HG02885 (cell line): ENCODE results near the gene ACTG2.
A peak's percentile ranks its signal among the peaks of the same experiment; 100 is the strongest.
"Not testable (repeated sequence)": the region's sequence is repeated elsewhere in the genome, so short reads cannot be mapped to it uniquely, and the experiment has no call there.

ENCODE experiments used
- ATAC-seq: cut with Tn5 transposase; IDR thresholded peaks from one replicate; pipeline ENCODE4 v1.9.1; 2021; ENCODE audit warnings: mild to moderate bottlenecking; ENCODE audit not compliant: unreplicated experiment, poor library complexity

The ACTG2 gene

DNA sequence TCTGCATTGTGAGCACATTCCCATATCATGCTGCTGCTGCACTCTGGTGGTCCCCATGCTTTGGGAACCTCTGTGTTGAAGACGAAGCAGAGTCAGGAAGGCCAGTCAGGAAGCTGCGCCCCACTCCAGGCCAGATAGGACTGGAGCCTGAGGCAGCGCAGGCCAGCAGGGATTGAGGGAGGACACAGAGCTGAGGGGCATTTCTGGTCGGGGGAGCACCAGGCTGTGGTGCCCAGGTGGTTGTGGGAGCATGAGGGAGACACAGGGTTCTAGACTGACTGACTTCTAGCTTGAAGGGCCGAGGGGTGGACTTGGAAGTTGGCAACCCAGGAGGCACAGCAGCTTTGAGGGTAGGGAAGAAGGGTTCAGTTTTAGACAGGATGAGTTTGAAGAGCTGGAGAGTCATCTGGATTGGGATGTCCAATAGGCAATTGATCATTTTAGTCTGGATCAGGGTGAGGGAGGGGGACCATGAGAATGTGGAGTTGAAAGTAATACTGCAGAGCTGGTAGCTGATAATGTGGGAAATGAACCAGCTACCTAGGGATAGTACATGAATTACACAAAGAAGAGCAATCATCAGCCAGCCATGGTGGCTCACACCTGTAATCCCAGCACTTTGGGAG is 1.4 kb upstream of the ACTG2 start:
- ATAC-seq: no peak

DNA sequence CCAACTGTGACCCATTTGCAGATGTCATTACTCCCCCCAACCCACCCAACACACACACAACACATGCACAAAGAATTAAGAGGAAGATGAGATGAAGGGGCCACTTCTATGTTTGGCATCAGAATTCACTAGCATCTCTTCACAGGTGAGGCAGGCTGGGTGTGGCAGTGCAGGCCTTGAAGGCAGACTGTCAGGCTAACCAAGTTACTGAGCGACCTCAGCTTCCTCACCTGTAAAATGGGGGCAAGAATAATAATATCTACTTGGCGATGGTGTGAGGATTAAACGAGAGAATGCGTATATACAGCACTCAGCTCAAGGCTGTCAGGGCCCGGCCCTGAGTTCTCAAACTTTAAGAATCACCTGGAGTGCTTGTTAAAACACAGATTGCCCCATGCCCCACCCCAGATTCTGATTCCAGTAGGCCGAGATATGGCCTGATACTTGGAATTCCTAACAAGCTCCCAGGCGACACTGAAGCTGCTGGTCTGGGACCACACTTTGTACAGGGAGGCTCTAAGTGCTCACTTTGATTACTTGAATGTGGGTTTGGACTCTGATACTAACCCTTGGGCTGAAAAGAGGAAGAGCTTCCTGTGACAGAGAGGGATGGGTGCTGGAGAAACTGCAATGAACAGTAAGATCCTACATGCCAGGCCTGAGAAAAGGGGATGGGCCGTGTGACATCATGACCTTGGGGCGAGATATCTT is 1.1 kb downstream of the ACTG2 start:
- ATAC-seq: no peak

DNA sequence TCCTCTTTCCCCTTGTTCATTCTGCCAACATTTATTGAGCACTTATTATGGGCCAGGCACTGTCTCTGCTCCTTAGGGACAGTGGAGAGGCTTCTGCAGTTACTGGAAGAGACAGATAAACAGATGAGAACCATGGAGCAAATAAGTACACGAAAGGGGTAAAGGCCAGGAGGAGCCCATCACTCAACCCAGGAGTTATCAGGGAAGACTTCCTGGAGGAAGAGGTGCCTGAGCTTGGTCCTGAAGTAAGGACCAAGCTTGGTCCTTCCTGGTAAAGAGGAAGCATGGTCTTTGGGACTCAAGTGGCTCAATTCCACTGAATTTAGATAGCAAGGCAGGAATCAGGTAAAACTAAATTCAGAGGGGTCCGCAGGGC is 1.7 kb downstream of the ACTG2 start:
- ATAC-seq: no peak

DNA sequence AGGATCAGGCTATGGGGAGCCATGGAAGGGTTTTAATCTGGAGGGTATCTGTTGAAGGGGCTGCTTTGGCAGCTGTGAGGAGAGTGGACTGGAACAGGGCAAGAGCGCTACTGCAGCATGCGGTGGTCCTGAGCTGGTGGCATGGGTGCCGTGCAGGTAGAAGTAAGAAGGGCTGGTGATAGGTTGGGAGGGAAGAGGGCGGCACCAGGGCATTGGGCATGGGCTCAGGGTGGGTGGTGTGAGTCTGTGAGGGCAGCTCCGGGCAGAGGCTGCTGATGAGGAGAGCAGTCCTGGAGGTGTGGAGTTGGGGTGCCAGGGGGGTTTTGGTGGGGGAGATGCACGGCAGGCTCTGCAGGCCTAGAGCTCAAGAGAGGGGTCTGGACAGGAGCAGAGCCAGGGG is 2.1 kb downstream of the ACTG2 start:
- no peak for ATAC-seq

DNA sequence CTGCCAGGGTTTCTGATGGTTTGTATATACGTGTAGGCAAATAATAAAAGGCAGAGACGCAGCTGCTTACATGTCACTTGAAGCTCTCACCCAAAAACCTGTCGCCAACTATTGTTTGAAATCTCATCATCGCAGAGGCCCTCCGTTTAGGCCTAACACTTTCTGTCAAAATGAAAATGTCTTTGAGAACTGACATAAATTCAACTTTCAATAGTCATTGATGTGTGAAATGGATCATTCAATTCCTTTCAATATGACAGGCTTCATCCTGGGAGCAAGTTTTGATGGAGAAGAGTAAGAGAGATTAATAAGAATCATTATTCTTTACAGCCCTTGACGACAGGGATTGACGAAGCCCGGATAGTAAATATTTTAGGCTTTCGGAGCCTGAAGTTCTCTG is 2.7 kb downstream of the ACTG2 start:
- no peak for ATAC-seq

DNA sequence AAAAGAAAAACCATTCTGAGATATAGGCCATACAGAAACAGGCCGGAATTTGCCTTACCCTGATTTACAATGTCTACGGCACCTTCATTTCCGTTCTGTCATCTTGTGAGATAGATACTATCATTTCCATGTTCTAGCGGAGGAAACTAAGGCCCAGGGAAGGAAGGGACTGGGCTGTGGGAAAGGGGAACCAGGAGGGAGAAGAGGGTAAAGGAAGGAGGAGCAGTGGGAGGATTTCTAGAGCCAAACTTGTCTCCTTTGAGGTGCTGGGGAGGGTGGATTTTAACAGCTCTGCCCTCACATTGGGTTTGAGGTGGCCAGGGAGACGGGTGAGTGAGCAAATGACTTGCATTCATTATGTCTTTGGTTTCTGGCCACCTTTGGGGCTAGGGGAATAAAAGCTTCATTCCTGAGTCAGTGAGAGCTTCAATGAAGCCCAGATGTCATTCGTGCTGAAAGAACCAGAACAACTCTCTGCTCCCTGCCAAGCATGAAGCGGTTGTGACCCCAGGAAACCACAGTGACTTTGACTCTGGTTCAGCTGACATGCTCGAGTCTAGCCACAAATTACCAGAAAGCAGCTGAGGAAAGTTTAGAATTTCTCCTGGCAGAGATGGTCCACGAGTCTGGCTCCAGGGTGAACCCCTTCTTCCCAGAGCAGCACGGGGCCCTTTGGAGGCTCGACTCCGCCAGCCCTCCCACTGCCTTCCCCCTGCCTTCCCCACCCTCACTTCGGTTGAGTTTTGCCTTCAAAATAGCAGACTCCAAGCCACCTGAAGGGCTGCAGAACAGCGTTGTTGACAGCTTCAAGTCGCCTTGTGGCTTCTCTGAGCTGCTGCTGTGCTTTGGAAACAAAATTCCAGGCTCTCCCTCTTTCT is 3.8 kb downstream of the ACTG2 start:
- ATAC-seq: no peak

DNA sequence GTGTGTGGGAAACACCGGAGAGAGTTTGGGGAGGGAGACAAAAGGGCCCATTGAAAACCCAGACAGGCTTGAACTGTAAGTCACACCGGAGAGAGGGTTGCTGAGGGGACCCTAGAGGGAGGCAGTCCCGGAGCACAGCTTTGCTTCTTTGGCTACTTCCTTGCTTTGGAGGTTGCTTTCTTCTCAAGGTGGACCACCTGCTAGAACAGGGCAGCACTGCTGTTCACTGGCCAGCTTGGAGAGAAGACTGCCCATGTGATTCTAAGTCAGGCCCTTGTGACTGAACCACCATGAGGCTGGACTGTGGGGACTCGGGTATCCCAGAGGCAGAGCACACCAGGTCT is 4.4 kb downstream of the ACTG2 start:
- no peak for ATAC-seq

DNA sequence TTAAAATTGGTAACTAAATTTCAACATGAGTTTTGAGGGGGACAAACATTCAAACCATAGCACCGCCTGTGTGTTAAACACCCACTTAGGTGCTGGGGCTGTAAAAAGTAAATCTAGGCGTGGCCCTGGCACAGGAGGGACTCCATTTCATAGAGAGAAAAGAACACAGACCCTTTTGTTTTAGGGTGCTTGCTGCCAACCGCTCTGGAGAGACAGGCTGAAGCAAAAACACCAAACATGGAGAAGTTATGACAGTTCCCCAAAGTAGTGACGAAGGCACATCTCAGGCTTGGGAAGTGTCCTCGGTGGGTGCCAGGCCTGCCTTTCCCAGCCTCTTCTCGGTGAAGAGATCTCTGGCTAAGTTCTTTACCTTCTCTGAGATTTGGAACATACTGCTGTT is 5.1 kb downstream of the ACTG2 start:
- ATAC-seq: no peak

DNA sequence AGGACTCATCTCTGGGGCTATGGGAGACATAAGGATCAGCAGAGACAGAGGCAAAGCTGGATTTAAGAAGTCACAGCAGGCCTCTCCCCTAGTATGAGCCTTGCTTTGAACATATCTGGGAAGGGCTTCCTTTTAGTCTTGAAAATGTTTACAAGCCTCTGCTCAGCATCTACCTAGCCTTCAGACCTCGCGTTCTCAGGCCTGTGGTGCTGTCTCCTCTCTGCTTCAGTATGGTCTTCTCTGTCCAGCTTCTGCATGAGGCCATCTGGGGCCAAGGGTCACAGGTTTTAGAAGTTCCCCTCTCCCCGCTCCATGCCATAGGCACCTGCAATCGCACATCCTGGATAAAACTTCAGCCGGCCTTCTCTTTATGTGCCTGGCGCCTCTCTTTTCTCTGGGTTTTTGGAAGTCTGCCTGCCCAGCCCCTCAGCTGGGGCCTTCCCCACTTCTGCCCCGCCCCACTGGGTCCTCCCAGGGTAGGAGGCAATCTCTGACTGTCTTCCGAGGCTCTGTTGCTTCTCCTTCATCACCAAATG is 7.1 kb downstream of the ACTG2 start:
- no peak for ATAC-seq

DNA sequence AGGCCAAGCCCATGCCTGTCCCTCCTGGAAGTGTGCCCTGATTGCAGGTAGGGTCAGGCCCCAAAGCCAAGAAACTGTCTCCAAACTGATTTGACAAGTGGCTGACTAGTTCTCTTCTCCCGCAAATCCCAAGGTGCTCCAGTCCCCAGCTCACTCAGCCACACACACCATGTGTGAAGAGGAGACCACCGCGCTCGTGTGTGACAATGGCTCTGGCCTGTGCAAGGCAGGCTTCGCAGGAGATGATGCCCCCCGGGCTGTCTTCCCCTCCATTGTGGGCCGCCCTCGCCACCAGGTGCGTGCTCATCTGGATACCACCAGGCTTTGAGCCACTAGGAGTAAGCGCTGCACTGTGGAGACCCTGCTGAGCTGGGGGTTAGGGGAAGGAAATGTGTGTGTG is 8.3 kb downstream of the ACTG2 start:
- no peak for ATAC-seq

DNA sequence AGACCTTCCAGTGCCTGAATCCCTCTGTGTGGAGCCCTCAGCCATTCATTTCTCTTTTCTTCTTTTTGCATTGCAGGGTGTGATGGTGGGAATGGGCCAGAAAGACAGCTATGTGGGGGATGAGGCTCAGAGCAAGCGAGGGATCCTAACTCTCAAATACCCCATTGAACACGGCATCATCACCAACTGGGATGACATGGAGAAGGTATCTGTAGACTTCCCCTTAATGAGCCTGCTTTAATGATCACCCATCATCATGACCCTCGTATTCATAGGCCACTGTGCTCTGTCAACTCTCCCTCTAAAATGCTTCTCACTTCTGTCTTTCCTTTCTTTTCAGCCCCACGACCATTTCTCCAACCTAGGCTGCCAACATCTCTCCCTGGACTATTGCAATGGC is 9.5 kb downstream of the ACTG2 start:
- ATAC-seq: no peak

DNA sequence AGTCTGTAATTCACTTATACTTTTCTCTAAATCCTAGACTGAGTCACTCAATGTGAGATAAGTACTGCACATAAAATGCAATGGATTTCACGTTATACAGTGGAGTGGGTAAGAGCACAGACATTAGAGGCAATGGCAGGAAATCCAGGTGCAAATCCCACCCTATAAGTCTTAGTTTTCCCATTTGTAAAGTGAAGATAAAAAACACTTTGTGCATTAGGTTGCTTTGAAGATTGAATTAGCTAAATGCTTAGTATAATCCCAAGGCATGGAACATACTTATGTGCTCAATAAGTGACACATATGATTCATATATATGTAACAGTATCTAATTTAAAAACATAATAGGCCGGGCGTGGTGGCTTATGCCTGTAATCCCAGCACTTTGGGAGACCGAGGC is 10.5 kb downstream of the ACTG2 start:
- ATAC-seq: no peak

DNA sequence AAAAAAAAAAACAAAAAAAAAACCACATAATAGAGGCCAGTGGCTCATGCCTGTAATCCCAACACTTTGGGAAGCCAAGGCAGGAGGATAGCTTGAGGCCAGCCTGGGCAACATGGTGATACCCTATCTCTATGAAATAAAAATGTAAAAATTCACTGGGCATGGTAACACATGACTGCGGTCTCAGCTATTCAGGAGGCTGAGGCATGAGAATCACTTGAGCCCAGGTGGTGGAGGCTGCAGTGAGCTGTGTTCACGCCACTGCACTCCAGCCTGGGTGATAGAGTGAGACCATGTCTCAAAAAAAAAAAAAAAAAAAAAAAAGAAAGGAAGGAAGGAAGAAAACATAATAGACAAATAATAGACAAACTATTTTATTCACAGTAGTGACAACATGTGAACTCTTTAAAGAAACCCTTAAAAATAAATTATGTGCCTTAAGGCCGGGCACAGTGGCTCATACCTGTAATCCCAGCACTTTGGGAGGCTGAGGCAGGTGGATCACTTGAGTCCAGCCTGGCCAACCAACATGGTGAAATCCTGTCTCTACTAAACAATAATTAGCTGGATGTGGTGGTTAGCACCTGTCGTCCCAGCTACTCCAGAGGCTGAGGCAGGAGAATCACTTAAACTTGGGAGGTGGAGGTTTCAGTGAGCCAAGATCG is 11.3 kb downstream of the ACTG2 start:
- not testable (repeated sequence) for ATAC-seq

DNA sequence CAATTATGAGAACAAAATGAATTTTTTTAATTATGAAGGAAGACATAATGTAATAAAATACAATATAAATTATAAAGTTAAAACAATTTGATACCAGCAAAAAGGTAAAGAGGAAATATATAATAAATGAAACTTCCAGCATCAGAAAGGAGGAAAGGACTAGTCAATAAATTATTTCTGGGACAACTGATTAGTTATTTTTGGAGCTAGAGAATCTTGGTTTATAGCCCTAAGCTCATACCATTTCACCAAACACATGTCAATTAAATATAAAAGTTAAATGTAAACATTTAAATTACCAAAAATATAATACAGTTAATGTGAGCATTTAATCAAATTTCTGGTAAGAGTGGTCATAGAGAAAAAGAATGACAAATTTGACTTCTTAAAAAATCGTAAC is 12.1 kb downstream of the ACTG2 start:
- ATAC-seq: no peak

DNA sequence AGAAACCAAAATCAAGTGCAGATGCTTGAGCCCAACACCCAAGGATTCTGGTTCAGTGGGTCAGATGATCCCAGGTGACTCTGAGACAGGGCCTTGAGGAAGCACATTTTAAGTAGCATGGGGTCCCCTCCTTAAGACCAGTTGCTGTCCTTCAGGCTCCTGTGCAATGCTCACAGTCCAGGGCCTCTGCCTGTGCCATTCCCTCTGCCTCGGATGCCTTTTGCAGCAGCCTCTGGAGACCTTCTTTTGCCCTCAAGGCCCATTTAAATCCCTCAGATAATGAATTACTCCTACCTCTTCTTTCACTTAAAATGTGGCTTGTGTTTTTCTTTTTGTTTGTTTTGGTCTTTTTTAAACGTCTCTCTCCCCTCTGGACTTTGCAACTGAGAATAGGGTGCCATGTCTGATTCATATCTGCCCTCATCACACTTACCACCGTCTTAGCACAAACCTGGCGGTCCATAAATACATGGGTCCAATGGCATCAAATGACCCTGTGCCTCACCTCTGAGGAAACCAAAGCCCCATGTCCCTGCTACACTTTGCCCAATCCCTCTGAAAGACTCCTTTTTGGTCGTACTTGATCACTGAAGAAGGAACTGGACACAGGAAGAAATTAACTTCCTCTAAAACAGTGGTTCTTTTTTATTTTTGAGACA is 14.2 kb downstream of the ACTG2 start:
- no peak for ATAC-seq

DNA sequence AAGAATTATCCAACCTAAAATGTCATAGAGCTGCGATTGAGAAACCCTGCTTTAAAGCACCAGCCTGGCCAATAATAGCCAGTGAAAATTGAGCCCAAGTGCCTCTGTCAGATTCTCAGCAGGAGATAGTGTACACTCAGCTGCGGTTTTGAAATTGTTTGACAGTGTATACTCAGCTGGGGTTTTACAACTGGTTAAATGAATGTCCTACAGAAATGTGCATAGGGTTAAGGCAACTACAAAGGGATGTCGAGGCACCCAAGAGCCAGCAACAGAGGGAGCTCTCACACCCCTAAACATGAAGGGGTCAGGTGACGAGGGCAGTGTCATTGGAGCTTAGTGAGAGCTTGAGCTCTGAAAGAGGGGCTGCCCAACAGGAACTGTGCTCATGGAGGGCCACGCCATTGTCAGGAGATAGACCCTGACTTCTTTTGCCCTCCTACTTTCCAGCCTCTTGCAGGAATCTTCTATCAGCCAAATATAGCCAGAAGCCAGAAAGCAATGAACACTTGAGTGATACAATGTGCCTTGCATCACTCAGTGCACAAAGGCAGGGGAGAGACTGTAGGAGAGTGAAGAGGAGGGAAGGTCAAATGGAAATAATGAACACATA is 15.1 kb downstream of the ACTG2 start:
- ATAC-seq: peak; percentile 68

DNA sequence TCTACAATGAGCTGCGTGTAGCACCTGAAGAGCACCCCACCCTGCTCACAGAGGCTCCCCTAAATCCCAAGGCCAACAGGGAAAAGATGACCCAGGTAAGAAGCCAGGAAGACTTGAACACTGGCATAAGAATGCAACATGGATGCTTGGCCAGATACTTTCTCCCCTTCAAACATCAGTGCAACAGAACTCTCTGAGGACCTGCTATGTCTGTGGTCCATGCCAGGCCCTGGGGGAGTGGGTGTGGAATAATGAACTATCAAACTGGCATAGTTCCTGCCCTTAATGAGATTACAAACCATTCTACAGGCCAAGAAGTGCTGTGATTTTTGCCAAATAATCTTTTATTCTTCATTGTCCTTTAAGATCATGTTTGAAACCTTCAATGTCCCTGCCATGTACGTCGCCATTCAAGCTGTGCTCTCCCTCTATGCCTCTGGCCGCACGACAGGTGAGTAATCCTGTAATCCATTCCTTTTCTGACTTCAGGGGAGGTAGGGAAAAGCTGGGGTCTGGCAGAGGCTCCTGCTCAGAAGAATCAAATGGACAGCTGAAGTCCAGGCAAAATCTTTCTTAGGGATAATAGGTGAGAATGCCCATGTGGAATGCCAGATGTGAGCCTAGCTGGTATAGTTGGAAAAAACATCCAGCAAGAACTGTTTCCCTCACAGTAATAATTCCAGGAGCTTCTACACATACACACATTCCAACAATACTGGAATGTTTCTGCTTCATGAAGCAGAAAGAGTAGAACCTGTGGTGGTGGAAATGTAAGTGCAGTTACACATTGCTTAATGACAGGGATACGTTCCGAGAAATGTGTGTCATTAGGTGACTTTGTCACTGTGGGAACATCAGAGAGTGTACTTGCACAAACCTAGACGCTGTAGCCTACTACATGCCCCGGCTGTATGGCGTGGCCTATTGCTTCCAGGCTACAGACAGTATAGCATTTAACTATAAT is 16.2 kb downstream of the ACTG2 start:
- ATAC-seq: no peak

DNA sequence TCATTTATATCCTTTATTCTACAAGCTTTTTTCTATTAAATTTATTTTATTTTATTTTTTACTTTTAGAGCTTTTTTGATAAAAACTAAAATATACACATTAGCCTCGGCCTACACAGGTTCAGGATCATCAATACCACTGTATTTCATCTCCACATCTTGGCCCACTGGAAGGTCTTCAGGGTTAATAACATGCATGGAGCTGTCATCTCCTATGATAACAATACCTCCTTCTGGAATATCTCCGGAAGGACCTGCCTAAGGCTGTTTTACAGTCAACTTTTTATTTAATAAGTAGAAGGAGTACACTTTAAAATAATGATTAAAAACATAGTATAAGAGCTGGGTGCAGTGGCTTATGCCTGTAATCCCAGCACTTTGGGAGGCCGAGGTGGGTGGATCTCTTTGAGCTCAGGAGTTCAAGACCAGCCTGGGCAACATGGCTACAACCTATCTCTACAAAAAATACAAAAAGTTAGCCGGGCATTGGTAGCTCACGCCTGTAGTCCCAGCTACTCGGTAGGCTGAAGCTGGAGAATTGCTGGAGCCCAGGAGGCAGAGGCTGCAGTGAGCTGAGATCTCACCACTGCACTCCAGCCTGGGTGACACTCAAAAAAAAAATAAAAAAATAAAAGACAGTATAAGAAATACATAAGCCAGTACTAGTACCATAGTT is 18.2 kb downstream of the ACTG2 start:
- no peak for ATAC-seq
